GM12878 (cell line): Measurements from ENCODE around the gene FAM78A. TPM values are rescaled to one million over a fixed set of nuclear protein-coding genes. Genes with fewer than 3 reads are reported as not detected.

Source experiments
- ATAC-seq: fragments of 200-7000 bp; cut with Tn5 transposase; 3 replicates; pipeline ENCODE4 v1.9.1; 2020; ENCODE audit warnings: mild to moderate bottlenecking, moderate library complexity
- BruUV-seq: library from RNA; stranded (reverse); fragments of 400-500 nt; replicated peaks from 2 replicates; lab custom pipeline; 2021; lab: Mats Ljungman, UMichigan
- CTCF ChIA-PET: fragments of 300-600 bp; sonication (Branson Sonifier 250); formaldehyde crosslinking; extraction: SDS; loops from one replicate; lab custom pipeline; 2021; ENCODE audit warnings: inconsistent platforms; lab: Yijun Ruan, JAX
- POLR2A ChIA-PET: fragments of 350-600 bp; formaldehyde crosslinking; extraction: SDS; loops from one replicate; lab custom pipeline; 2021; ENCODE audit warnings: inconsistent platforms; lab: Charles Lee
- RAD21 ChIA-PET: fragments of 300-600 bp; sonication (Branson Sonifier 250); formaldehyde crosslinking; loops from one replicate; lab custom pipeline; 2023; ENCODE audit warnings: antibody characterized with exemption; ENCODE audit not compliant: unreplicated experiment; lab: Charles Lee
- SMC1A ChIA-PET: fragments of 300-600 bp; sonication (Branson Sonifier 250); formaldehyde crosslinking; loops from one replicate; lab custom pipeline; 2023; ENCODE audit not compliant: unreplicated experiment, uncharacterized antibody; lab: Charles Lee
- DNase-seq: peaks from one replicate; pipeline ENCODE4 v3.0.0-alpha.2; 2011; ENCODE audit warnings: low read depth, low spot score
- FAIRE-seq: peaks from 3 replicates; lab custom pipeline; 2011; peaks lifted over from hg19 to GRCh38; lab: Jason Lieb, UNC
- H2AFZ ChIP-seq: 2 replicates; pipeline ENCODE4 v1.6.0; 2011; ENCODE audit warnings: low read depth, low read length, control low read depth; ENCODE audit not compliant: control insufficient read depth
- H3K27ac ChIP-seq: 2 replicates; pipeline ENCODE4 v1.5.1; 2011; ENCODE audit warnings: control low read depth; ENCODE audit not compliant: control insufficient read depth, insufficient read depth
- H3K27me3 ChIP-seq, 2 experiments: replicated peaks in 1 of 2; 2 replicates each; pipeline versions ENCODE4 v1.6.0 to v1.6.1; 2011; ENCODE audit warnings: low read length in 1 of 2; ENCODE audit not compliant: control insufficient read depth in 2 of 2, insufficient read depth in 2 of 2
- H3K36me3 ChIP-seq, 2 experiments: 2 replicates each; pipeline ENCODE4 v1.5.1; 2011; ENCODE audit warnings: low read length in 1 of 2; ENCODE audit not compliant: control insufficient read depth in 2 of 2, insufficient read depth in 2 of 2
- H3K4me1 ChIP-seq: 2 replicates; pipeline ENCODE4 v1.6.1; 2011; ENCODE audit warnings: mild to moderate bottlenecking, low read length, moderate library complexity, mixed read lengths; ENCODE audit not compliant: control insufficient read depth, insufficient read depth
- H3K4me2 ChIP-seq: 2 replicates; pipeline ENCODE4 v1.6.0; 2011; ENCODE audit warnings: control low read depth; ENCODE audit not compliant: control insufficient read depth, insufficient read depth
- H3K4me3 ChIP-seq: fragments of 200-600 bp; sonication (generic); 2 replicates; pipeline ENCODE4 v1.5.1; 2016
- H3K79me2 ChIP-seq: 2 replicates; pipeline ENCODE4 v1.6.0; 2011; ENCODE audit warnings: low read length; ENCODE audit not compliant: control insufficient read depth, insufficient read depth
- H3K9ac ChIP-seq: 2 replicates; pipeline ENCODE4 v1.8.0; 2011; ENCODE audit warnings: low read length, control low read depth, mixed read lengths; ENCODE audit not compliant: control insufficient read depth, insufficient read depth
- H3K9me3 ChIP-seq: replicated peaks from 3 replicates; pipeline ENCODE4 v1.5.1; 2011; ENCODE audit warnings: mild to moderate bottlenecking, low read length; ENCODE audit not compliant: control insufficient read depth, insufficient read depth
- H4K20me1 ChIP-seq: 2 replicates; pipeline ENCODE4 v1.6.0; 2011; ENCODE audit not compliant: control insufficient read depth, insufficient read depth
- BHLHE40 ChIP-seq, 2 experiments: fragments of 450-650 bp in 1 of 2; IDR thresholded peaks; 2 replicates each; pipeline ENCODE4 v1.6.1; 2011 to 2017; ENCODE audit warnings: low read depth in 2 of 2, borderline replicate concordance in 1 of 2, improper control_type of control experiment in 1 of 2, low read length in 1 of 2, mild to moderate bottlenecking in 1 of 2
- CBFB ChIP-seq: IDR thresholded peaks from 2 replicates; pipeline ENCODE4 v1.6.1; 2016; ENCODE audit warnings: antibody characterized with exemption, low read depth
- FOS ChIP-seq: IDR thresholded peaks from 3 replicates; pipeline ENCODE4 v1.6.1; 2011; ENCODE audit warnings: borderline replicate concordance; ENCODE audit not compliant: insufficient read length; ENCODE audit errors: extremely low read depth
- IRF5 ChIP-seq: fragments of 450-650 bp; IDR thresholded peaks from 2 replicates; pipeline ENCODE4 v1.6.1; 2017; ENCODE audit warnings: borderline replicate concordance
- KDM1A ChIP-seq: fragments of 200-600 bp; sonication (generic); IDR thresholded peaks from 2 replicates; pipeline ENCODE4 v1.6.1; 2016; ENCODE audit warnings: borderline replicate concordance
- NFXL1 ChIP-seq: fragments of 450-650 bp; IDR thresholded peaks from 2 replicates; pipeline ENCODE4 v1.6.1; 2017; ENCODE audit warnings: antibody characterized with exemption, mild to moderate bottlenecking, borderline replicate concordance
- POLR2AphosphoS2 ChIP-seq: IDR thresholded peaks from 2 replicates; pipeline ENCODE4 v1.6.1; 2011; ENCODE audit warnings: low read depth, mild to moderate bottlenecking, low read length, improper control_type of control experiment, moderate library complexity
- PRDM15 ChIP-seq: fragments of 450-650 bp; formaldehyde crosslinking; IDR thresholded peaks from 2 replicates; pipeline ENCODE4 v1.4.0; 2020; ENCODE audit warnings: mild to moderate bottlenecking, moderate library complexity
- RAD21 ChIP-seq: IDR thresholded peaks from 2 replicates; pipeline ENCODE4 v1.6.1; 2011; ENCODE audit warnings: mild to moderate bottlenecking, low read depth, low read length, moderate library complexity; ENCODE audit not compliant: insufficient read depth
- SMAD1 ChIP-seq: fragments of 450-650 bp; IDR thresholded peaks from 2 replicates; pipeline ENCODE4 v1.6.1; 2018; ENCODE audit warnings: mild to moderate bottlenecking, low read depth; ENCODE audit not compliant: partially characterized antibody
- YBX1 ChIP-seq: fragments of 450-650 bp; IDR thresholded peaks from 2 replicates; pipeline ENCODE4 v1.6.1; 2016; ENCODE audit warnings: antibody characterized with exemption
- ZNF622 ChIP-seq: fragments of 450-650 bp; IDR thresholded peaks from 2 replicates; pipeline ENCODE4 v1.6.1; 2017; ENCODE audit warnings: mild to moderate bottlenecking, inconsistent platforms
- WGBS: methylation state at CpG from one replicate; pipeline ENCODE4 v1.1.6; 2016; ENCODE audit warnings: low lambda C conversion rate; ENCODE audit not compliant: insufficient replicate concordance, insufficient coverage; ENCODE audit errors: missing lambda C conversion rate; 5-methylcytosine and 5-hydroxymethylcytosine counted together
- in situ Hi-C: fragments of 300-500 bp; cut with MboI; formaldehyde crosslinking; loops from 9 replicates; pipeline ENCODE4 v1.14.3; 2018; ENCODE audit warnings: mixed read lengths
- intact Hi-C: fragments of 100-400 bp; cut with micrococcal nuclease; formaldehyde crosslinking; loops from one replicate; pipeline ENCODE4 v1.14.2; 2022; ENCODE audit not compliant: unreplicated experiment
- polyA plus RNA-seq, 11 experiments: library from polyadenylated mRNA; depleted of rRNA in 4 of 11; unstranded in 6 of 11; stranded (reverse) in 5 of 11; fragments of >200 nt; fragmentation: Nextera tagmentation in 4 of 11; fragmentation: Illumina TruSeq in 1 of 11; extraction: Ambion mirVana in 4 of 11; extraction: Trizol in 1 of 11; gene quantifications; 1 replicate in 1 of 11; 2 replicates in 10 of 11; pipeline versions ENCODE4 v1.2.1 to v1.2.3, GENCODE V29; 2011 to 2016; ENCODE audit warnings: inconsistent platforms in 2 of 11, missing spikeins in 2 of 11, low read depth in 1 of 11
- total RNA-seq, 4 experiments: library from RNA; depleted of rRNA in 3 of 4; stranded (reverse); fragments of >200 nt in 3 of 4; fragmentation: Illumina TruSeq in 1 of 4; extraction: Trizol in 1 of 4; gene quantifications; 2 replicates each; pipeline versions ENCODE4 v1.2.1 to v1.2.3, GENCODE V29; 2013 to 2021
- TF ChIP-seq, protein P1 (sequence below): IDR thresholded peaks from 2 replicates; pipeline ENCODE4 v1.6.1; 2011; ENCODE audit warnings: borderline replicate concordance, low read depth, mild to moderate bottlenecking, moderate library complexity, low read length; ENCODE audit not compliant: insufficient read depth, poor library complexity, severe bottlenecking
- TF ChIP-seq, protein P2 (sequence below): IDR thresholded peaks from 2 replicates; pipeline ENCODE4 v1.6.1; 2012; ENCODE audit warnings: mild to moderate bottlenecking, low read depth, low read length

Gene FAM78A
- total and polyA plus RNA-seq, 10 of the 15 experiments (the other 5 are each of a cell fraction or from before 2014, with no cell fraction given) = 0.18 to 32.5 (median 12.2) TPM

GRCh38 chr9:131308452-131308851, 32.1 kb upstream of the FAM78A start:
- Histone ChIP-seq H3K4me3 (no peak overlapping the region), H3K9ac (no peak overlapping the region), H3K4me1 (no peaks in the 10 kb centered on the region), H3K36me3 (no peaks in the 10 kb centered on the region), H4K20me1 (no peaks in the 10 kb centered on the region), H2AFZ (no peak overlapping the region), H3K27ac (no peak overlapping the region), H3K4me2 (no peak overlapping the region), H3K79me2 (no peaks in the 10 kb centered on the region), H3K27me3 (no peaks in the 10 kb centered on the region), H3K9me3 (no peaks in the 10 kb centered on the region)
- RAD21 ChIA-PET = no interaction called here
- in situ Hi-C loops (no loop called here), intact Hi-C loops (no loop called here)
- POLR2A ChIA-PET = no interaction called here
- BruUV-seq = no TSS peak
- CTCF ChIA-PET = no interaction called here
- DNase-seq (no peak), ATAC-seq (no peak), FAIRE-seq (no peak)
- 59% methylated on average over 11 of the region's 11 CpGs for WGBS
- SMC1A ChIA-PET = no interaction called here
- TF ChIP-seq ZNF622 = no peak
- TF ChIP-seq CBFB = no peak
- TF ChIP-seq, protein P1, sequence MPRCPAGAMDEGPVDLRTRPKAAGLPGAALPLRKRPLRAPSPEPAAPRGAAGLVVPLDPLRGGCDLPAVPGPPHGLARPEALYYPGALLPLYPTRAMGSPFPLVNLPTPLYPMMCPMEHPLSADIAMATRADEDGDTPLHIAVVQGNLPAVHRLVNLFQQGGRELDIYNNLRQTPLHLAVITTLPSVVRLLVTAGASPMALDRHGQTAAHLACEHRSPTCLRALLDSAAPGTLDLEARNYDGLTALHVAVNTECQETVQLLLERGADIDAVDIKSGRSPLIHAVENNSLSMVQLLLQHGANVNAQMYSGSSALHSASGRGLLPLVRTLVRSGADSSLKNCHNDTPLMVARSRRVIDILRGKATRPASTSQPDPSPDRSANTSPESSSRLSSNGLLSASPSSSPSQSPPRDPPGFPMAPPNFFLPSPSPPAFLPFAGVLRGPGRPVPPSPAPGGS = no peak
- no peak for TF ChIP-seq BHLHE40 (IDR thresholded peaks at IDR 0.05; ENCODE audit: borderline replicate concordance in 1 of 2, low read depth in 2 of 2, low read length in 1 of 2)
- TF ChIP-seq YBX1 = no peak
- TF ChIP-seq IRF5 = no peak
- TF ChIP-seq POLR2AphosphoS2 = no peak
- TF ChIP-seq, protein P2, sequence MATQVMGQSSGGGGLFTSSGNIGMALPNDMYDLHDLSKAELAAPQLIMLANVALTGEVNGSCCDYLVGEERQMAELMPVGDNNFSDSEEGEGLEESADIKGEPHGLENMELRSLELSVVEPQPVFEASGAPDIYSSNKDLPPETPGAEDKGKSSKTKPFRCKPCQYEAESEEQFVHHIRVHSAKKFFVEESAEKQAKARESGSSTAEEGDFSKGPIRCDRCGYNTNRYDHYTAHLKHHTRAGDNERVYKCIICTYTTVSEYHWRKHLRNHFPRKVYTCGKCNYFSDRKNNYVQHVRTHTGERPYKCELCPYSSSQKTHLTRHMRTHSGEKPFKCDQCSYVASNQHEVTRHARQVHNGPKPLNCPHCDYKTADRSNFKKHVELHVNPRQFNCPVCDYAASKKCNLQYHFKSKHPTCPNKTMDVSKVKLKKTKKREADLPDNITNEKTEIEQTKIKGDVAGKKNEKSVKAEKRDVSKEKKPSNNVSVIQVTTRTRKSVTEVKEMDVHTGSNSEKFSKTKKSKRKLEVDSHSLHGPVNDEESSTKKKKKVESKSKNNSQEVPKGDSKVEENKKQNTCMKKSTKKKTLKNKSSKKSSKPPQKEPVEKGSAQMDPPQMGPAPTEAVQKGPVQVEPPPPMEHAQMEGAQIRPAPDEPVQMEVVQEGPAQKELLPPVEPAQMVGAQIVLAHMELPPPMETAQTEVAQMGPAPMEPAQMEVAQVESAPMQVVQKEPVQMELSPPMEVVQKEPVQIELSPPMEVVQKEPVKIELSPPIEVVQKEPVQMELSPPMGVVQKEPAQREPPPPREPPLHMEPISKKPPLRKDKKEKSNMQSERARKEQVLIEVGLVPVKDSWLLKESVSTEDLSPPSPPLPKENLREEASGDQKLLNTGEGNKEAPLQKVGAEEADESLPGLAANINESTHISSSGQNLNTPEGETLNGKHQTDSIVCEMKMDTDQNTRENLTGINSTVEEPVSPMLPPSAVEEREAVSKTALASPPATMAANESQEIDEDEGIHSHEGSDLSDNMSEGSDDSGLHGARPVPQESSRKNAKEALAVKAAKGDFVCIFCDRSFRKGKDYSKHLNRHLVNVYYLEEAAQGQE = no peak
- TF ChIP-seq SMAD1 = no peak
- TF ChIP-seq NFXL1 = no peak
- TF ChIP-seq FOS = no peak
- no peak for TF ChIP-seq RAD21
- no peak for TF ChIP-seq KDM1A
- no peak for TF ChIP-seq PRDM15 (CRISPR knock-in tag)
